Loucy (cell line): Measurements from ENCODE around the gene PAX5.

Experiments
- CTCF ChIP-seq: fragments of 200-600 bp; sonication (generic); conservative IDR thresholded peaks from 2 replicates; pipeline ENCODE4 v1.5.1; 2014; ENCODE audit warnings: mild to moderate bottlenecking, antibody characterized with exemption, low read length
- EZH2phosphoT487 ChIP-seq: fragments of 200-600 bp; IDR thresholded peaks from 2 replicates; pipeline ENCODE4 v1.6.1; 2018; ENCODE audit warnings: antibody characterized with exemption, mild to moderate bottlenecking, moderate library complexity, borderline replicate concordance

DNA sequence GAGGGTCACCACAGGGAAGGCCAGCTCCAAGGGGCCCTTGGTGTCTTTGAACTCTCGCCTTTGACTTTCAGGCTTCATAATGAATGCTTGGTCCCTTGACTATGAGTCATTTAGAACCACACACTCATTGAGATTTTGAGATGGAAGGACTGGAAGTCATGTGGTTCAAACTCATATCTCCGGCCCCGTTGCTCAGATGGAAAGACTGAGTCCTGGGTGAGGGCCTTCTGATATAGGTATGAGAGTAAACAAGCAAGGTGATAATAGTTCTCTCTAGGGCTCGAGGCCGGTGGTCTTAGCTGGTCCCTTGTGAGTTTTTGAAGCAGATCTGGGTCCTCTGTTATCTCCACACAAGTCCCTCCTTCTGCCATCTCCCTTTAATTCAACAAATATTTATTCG is 210.6 kb downstream of the PAX5 start:
- TF ChIP-seq CTCF (no peak), EZH2phosphoT487 (no peak)
